Measurements from ENCODE around the gene FHIT. TPM values are rescaled to one million over a fixed set of nuclear protein-coding genes. Genes with fewer than 3 reads are reported as not detected.

The FHIT gene
- total and polyA plus RNA-seq, 2 of the 4 experiments (the other 2 are of a cell fraction) = 0.07 TPM; not detected in 1

- Histone ChIP-seq H3K27ac (ENCODE audit: insufficient read depth, low read length) (no peak overlapping the region), H3K56ac (ENCODE audit: extremely low read depth, insufficient read depth, low read length) (no peak overlapping the region), H2BK20ac (ENCODE audit: low read depth, low read length) (no peak overlapping the region), H3K4ac (ENCODE audit: low read depth, low read length) (no peak overlapping the region), H2BK120ac (ENCODE audit: low read depth, low read length) (no peak overlapping the region), H3K18ac (ENCODE audit: low read depth, low read length) (no peak overlapping the region), H2BK5ac (ENCODE audit: low read depth, low read length, poor library complexity, severe bottlenecking) (no peak overlapping the region), H3K36me3 (ENCODE audit: control insufficient read depth, insufficient read depth, low read length) (no peaks in the 10 kb centered on the region), H4K91ac (ENCODE audit: insufficient read depth, low read depth, low read length) (no peak overlapping the region), H2AK5ac (ENCODE audit: low read depth, low read length) (no peak overlapping the region), H3K4me3 (ENCODE audit: insufficient read depth, low read depth, low read length) (no peak overlapping the region), H4K20me1 (ENCODE audit: insufficient read depth, low read length) (no peaks in the 10 kb centered on the region), H3K27me3 (ENCODE audit: control insufficient read depth, insufficient read depth, low read length) (no peaks in the 10 kb centered on the region), H3K9me1 (ENCODE audit: insufficient read depth, low read length) (no peaks in the 10 kb centered on the region), H2AK9ac (replicated peaks; ENCODE audit: low read depth, low read length, poor library complexity) (no peak overlapping the region), H3K9me3 (ENCODE audit: control insufficient read depth, insufficient read depth, low read length) (peaks cover 4% of the 10 kb centered on the region; the same call in 1 of the 2 replicates), H2BK15ac (ENCODE audit: low read depth, low read length) (no peak overlapping the region), H3K23ac (ENCODE audit: low read depth, low read length) (no peak overlapping the region), H3K14ac (replicated peaks; ENCODE audit: low read depth, low read length) (no peak overlapping the region), H4K8ac (ENCODE audit: low read depth in 2 of 2, low read length in 2 of 2) (no peak overlapping the region), H3K4me1 (ENCODE audit: control insufficient read depth, insufficient read depth, low read length) (no peaks in the 10 kb centered on the region), H4K5ac (ENCODE audit: low read depth, low read length) (no peak overlapping the region), H3K4me2 (ENCODE audit: low read depth, low read length) (no peak overlapping the region), H2AFZ (replicated peaks; ENCODE audit: low read length, poor library complexity) (no peak overlapping the region), H3K9ac (ENCODE audit: low read depth, low read length) (no peak overlapping the region), H3K79me1 (ENCODE audit: low read depth in 1 of 2, low read length in 2 of 2) (no peaks in the 10 kb centered on the region)
- WGBS, 2 experiments (ENCODE audit: extremely low coverage in 2 of 2, insufficient read length in 1 of 2) = no CpG with 5 or more reads among the region's 4 CpGs
- ChIA-PET CTCF (no interaction called here), POLR2A (ENCODE audit: unreplicated experiment) (no interaction called here)
- no peak for ATAC-seq (ENCODE audit: low read depth)
- no peak for TF ChIP-seq MAZ (IDR thresholded peaks at IDR 0.05; ENCODE audit: borderline replicate concordance, low read depth, low read length)
- TF ChIP-seq RCOR1 (IDR thresholded peaks at IDR 0.05; ENCODE audit: insufficient replicate concordance, low read length) = no peak
- TF ChIP-seq NFE2L2 (IDR thresholded peaks at IDR 0.05; ENCODE audit: low read depth, low read length) = no peak
- TF ChIP-seq SMC3 (IDR thresholded peaks at IDR 0.05; ENCODE audit: low read depth, low read length) = no peak
- TF ChIP-seq CHD1 (IDR thresholded peaks at IDR 0.05; ENCODE audit: low read depth, low read length) = no peak
- TF ChIP-seq CEBPB (IDR thresholded peaks at IDR 0.05; ENCODE audit: low read depth, low read length) = no peak
- no peak for TF ChIP-seq POLR2A (IDR thresholded peaks at IDR 0.05; ENCODE audit: low read depth, low read length)
- TF ChIP-seq FOS (IDR thresholded peaks at IDR 0.05; ENCODE audit: low read depth, low read length) = no peak
- TF ChIP-seq ELK1 (IDR thresholded peaks at IDR 0.05; ENCODE audit: borderline replicate concordance, low read depth, low read length) = no peak
- no peak for TF ChIP-seq RFX5 (IDR thresholded peaks at IDR 0.05; ENCODE audit: low read depth, low read length)
- TF ChIP-seq CTCF (conservative IDR thresholded peaks at IDR 0.05; ENCODE audit: low read depth, low read length) = no peak
- no peak for TF ChIP-seq MAFK (IDR thresholded peaks at IDR 0.05; ENCODE audit: low read depth, low read length)
- no peak for TF ChIP-seq BHLHE40 (IDR thresholded peaks at IDR 0.05; ENCODE audit: low read depth, low read length)
- no peak for TF ChIP-seq RAD21 (IDR thresholded peaks at IDR 0.05; ENCODE audit: low read length)
- no peak for TF ChIP-seq USF2 (IDR thresholded peaks at IDR 0.05; ENCODE audit: low read depth, low read length)
- TF ChIP-seq MXI1 (IDR thresholded peaks at IDR 0.05; ENCODE audit: borderline replicate concordance, low read depth, low read length) = no peak
- intact Hi-C loops (cut with micrococcal nuclease) = no loop called here
- BruUV-seq (replicated peaks) = no TSS peak
- dilution Hi-C loops (cut with HindIII; ENCODE audit: low sequenced_read_pairs, unreplicated experiment) = no loop called here
- in situ Hi-C loops (cut with MboI; ENCODE audit: low sequenced_read_pairs) = no loop called here
- DNase-seq = no peak
Measured at GRCh38 chr3:60095516-60095915, 1155.7 kb downstream of the FHIT start.
